Endometrial microvascular endothelial cells (primary cell): ENCODE measurements around the gene TMEM117. TPM values are rescaled to one million over a fixed set of nuclear protein-coding genes. Genes with fewer than 3 reads are reported as not detected.
"Not testable (repeated sequence)": the region's sequence is repeated elsewhere in the genome, so short reads cannot be mapped to it uniquely, and the experiment has no call there.

Experiments
- in situ Hi-C: cut with HindIII; loops from 2 replicates; pipeline ENCODE4 v1.10.0; 2017; ENCODE audit warnings: low sequenced_read_pairs, low pct_unique_long_range_greater_than_20kb; ENCODE audit errors: inconsistent ontology term
- total RNA-seq: library from RNA; depleted of rRNA; stranded (reverse); fragments of >200 nt; gene quantifications from one replicate; pipeline ENCODE4 v1.2.3, GENCODE V29; 2015; ENCODE audit errors: inconsistent ontology term

The TMEM117 gene
- total RNA-seq, 1 donor from 2014 or later, result 1.9 TPM

GRCh38 chr12:43988838-43989560 is 153.1 kb downstream of the TMEM117 start:
- in situ Hi-C loops, result no loop called here

- in situ Hi-C loops, result no loop called here
Measured at GRCh38 chr12:43992856-43993255, 157.0 kb downstream of the TMEM117 start.

GRCh38 chr12:44000309-44000952 is 164.6 kb downstream of the TMEM117 start:
- in situ Hi-C loops, result no loop called here

- in situ Hi-C loops, result no loop called here
Measured at GRCh38 chr12:44002607-44003006, 166.7 kb downstream of the TMEM117 start.

GRCh38 chr12:44003721-44004120 is 167.8 kb downstream of the TMEM117 start:
- in situ Hi-C loops, result no loop called here

- in situ Hi-C loops, result no loop called here
Measured at GRCh38 chr12:44015333-44015941, 179.6 kb downstream of the TMEM117 start.

GRCh38 chr12:44017216-44017615 is 181.3 kb downstream of the TMEM117 start:
- in situ Hi-C loops, result no loop called here

GRCh38 chr12:44019118-44019517 is 183.2 kb downstream of the TMEM117 start:
- in situ Hi-C loops, result no loop called here

GRCh38 chr12:44020555-44020954 is 184.7 kb downstream of the TMEM117 start:
- in situ Hi-C loops, result no loop called here

- in situ Hi-C loops, result no loop called here
Measured at GRCh38 chr12:44021471-44021971, 185.6 kb downstream of the TMEM117 start.

GRCh38 chr12:44025499-44025898 is 189.6 kb downstream of the TMEM117 start:
- in situ Hi-C loops, result no loop called here

- in situ Hi-C loops, result no loop called here
Measured at GRCh38 chr12:44026046-44026445, 190.2 kb downstream of the TMEM117 start.

- in situ Hi-C loops, result not testable (repeated sequence)
Measured at GRCh38 chr12:44026926-44027325, 191.0 kb downstream of the TMEM117 start.

GRCh38 chr12:44029194-44029593 is 193.3 kb downstream of the TMEM117 start:
- in situ Hi-C loops, result no loop called here

- in situ Hi-C loops, result no loop called here
Measured at GRCh38 chr12:44031472-44032185, 195.7 kb downstream of the TMEM117 start.

- in situ Hi-C loops, result no loop called here
Measured at GRCh38 chr12:44034906-44035305, 199.0 kb downstream of the TMEM117 start.

- in situ Hi-C loops, result no loop called here
Measured at GRCh38 chr12:44036875-44037443, 201.1 kb downstream of the TMEM117 start.

GRCh38 chr12:44038411-44038810 is 202.5 kb downstream of the TMEM117 start:
- in situ Hi-C loops, result no loop called here

GRCh38 chr12:44044491-44044890 is 208.6 kb downstream of the TMEM117 start:
- in situ Hi-C loops, result not testable (repeated sequence)
